Activated naive CD8-positive, alpha-beta T cell treated with anti-CD3 and anti-CD28 coated beads, Interleukin-2, amount 50 U/mL, for 24 hours (primary cell): ENCODE measurements around the gene KRTAP19-3.
"Not testable (repeated sequence)": the region's sequence is repeated elsewhere in the genome, so short reads cannot be mapped to it uniquely, and the experiment has no call there.

Experiments
- ATAC-seq: fragments of 150-1000 bp; cut with Tn5 transposase; one replicate; pipeline ENCODE4 v1.10.0; 2021
- DNase-seq: peaks from one replicate; pipeline ENCODE4 v3.0.0; 2021
- H3K27ac Mint-ChIP-seq: one replicate; pipeline ENCODE4 v1.8.0; 2021; ENCODE audit warnings: mild to moderate bottlenecking, mixed read lengths
- H3K27me3 Mint-ChIP-seq: one replicate; pipeline ENCODE4 v1.8.0; 2021; ENCODE audit warnings: mixed read lengths
- H3K36me3 Mint-ChIP-seq: one replicate; pipeline ENCODE4 v1.8.0; 2021; ENCODE audit warnings: low read depth, mixed read lengths
- H3K4me1 Mint-ChIP-seq: one replicate; pipeline ENCODE4 v1.8.0; 2021; ENCODE audit warnings: mixed read lengths
- H3K4me3 Mint-ChIP-seq: one replicate; pipeline ENCODE4 v1.8.0; 2021; ENCODE audit warnings: mild to moderate bottlenecking, moderate library complexity, mixed read lengths
- H3K9me3 Mint-ChIP-seq: one replicate; pipeline ENCODE4 v1.8.0; 2021; ENCODE audit warnings: mixed read lengths

KRTAP19-3 gene

GRCh38 chr21:30491963-30492428, at the start of gene KRTAP19-3:
Gene KRTAP19-3 (minus strand): TSS chr21:30492013. CDS start chr21:30491957, 56 bp downstream.
- no peak for DNase-seq
- no peak for ATAC-seq
- H3K36me3 Mint-ChIP-seq, result no peaks in the 10 kb centered on the region
- no peaks in the 10 kb centered on the region for H3K27me3 Mint-ChIP-seq
- no peak within 1 kb of the TSS for H3K27ac Mint-ChIP-seq
- H3K4me3 Mint-ChIP-seq, result no peak within 1 kb of the TSS
- H3K9me3 Mint-ChIP-seq, result peaks cover 7% of the 10 kb centered on the region
- no peaks in the 10 kb centered on the region for H3K4me1 Mint-ChIP-seq

DNA sequence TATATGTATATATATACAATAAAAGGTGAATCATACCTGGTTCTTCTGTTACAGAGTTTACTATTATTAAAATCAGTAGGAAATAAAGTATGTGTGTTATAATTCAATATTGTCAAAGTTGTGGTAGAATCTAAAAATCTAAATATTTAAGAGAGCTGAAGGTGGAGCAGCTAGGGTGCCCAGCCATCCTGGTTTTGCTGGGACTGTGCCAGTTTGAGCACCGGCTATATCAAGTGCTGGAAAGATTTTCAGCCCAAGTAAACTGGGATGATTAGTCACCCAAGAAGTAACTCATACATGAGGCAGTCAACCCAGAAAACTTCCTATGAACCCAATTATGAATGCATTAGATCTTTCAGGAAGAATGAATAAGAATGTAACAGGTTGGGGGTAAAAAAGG, 27.1 kb upstream of the KRTAP19-3 start:
- Mint-ChIP-seq H3K27ac (no peak overlapping the region), H3K4me1 (no peaks in the 10 kb centered on the region), H3K9me3 (peaks cover 4% of the 10 kb centered on the region), H3K36me3 (no peaks in the 10 kb centered on the region), H3K27me3 (no peaks in the 10 kb centered on the region), H3K4me3 (no peak overlapping the region)
- DNase-seq (no peak), ATAC-seq (no peak)

DNA sequence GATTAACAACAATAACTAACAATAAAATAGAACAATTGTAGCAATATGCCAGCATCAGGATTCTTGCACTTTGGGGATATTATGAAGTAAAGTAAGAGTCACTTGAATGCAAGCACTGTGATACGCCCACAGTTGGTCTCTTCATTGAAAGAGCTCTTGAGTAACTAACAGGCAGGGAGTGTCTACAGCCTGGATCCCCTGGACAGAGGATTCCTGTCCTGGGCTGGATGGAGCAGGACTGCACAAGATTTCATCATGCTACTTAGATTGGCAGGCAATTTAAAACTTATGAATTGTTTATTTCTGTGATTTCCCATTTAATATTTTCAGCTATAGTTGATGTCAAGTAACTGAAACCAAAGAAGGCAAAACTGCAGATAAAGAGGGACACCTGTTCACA, 23.9 kb upstream of the KRTAP19-3 start:
- Mint-ChIP-seq H3K9me3 (peaks cover 4% of the 10 kb centered on the region), H3K27me3 (no peaks in the 10 kb centered on the region), H3K36me3 (no peaks in the 10 kb centered on the region), H3K27ac (no peak overlapping the region), H3K4me1 (no peaks in the 10 kb centered on the region), H3K4me3 (no peak overlapping the region)
- DNase-seq (no peak), ATAC-seq (no peak)

DNA sequence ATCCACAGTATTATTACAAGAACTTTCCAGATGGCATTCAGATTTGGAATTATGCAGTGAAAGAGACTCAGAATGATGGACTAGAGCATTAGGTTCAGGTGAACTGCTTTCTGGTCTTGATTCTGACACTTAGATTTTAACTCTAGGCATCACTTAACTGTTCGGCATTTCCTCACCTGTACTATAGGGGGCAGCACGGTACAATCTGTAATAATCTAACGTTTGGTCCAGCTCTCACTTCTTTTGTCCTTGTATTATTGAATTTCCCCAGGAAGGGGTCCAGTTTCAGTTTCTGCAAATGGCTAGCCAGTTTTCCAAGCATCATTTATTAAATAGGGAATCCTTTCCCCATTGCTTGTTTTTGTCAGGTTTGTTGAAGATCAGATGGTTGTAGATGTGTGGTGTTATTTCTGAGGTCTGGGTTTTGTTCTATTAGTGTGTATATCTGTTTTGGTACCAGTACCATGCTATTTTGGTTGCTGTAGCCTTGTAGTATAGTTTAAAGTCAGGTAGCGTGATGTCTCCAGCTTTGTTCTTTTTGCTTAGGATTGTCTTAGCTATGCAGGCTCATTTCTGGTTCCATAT, 13.9 kb upstream of the KRTAP19-3 start:
- not testable (repeated sequence) for H3K4me1 Mint-ChIP-seq, ATAC-seq

DNA sequence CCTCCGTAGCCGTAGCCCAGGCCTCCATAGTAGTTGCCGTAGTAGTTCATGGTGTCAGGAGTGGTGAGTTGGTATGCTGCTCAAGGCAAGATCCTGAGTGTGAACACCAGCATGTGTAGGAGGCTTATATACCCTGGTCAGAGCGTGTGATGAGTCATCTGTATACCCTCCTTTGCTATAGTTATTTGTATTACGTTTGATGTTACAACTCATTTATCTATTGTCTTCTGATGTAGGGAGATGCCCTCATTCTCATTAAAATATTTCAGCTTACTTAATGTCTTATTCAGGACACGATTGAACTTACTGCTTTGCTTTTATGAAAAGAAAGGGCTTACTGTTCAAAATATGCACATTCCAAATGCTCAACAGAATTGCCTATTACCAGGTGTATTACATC, 10.2 kb upstream of the KRTAP19-3 start, which contains the start of gene KRTAP19-5:
Gene KRTAP19-5, minus strand, starts transcription at position 101 of the 400 bp plus-strand sequence. Its CDS starts 51 bp downstream, at position 50.
- H3K27me3 Mint-ChIP-seq, result no peaks in the 10 kb centered on the region
- DNase-seq, result no peak
- no peaks in the 10 kb centered on the region for H3K4me1 Mint-ChIP-seq
- ATAC-seq, result no peak
- H3K36me3 Mint-ChIP-seq, result no peaks in the 10 kb centered on the region
- H3K4me3 Mint-ChIP-seq, result no peak within 1 kb of the TSS
- no peak within 1 kb of the TSS for H3K27ac Mint-ChIP-seq
- no peaks in the 10 kb centered on the region for H3K9me3 Mint-ChIP-seq

More for the DNA sequence above, 13.9 kb upstream of the KRTAP19-3 start:
- not testable (repeated sequence) for H3K27ac Mint-ChIP-seq, H3K4me3 Mint-ChIP-seq, H3K27me3 Mint-ChIP-seq, H3K36me3 Mint-ChIP-seq, H3K9me3 Mint-ChIP-seq
- peak; percentile 1 for DNase-seq

DNA sequence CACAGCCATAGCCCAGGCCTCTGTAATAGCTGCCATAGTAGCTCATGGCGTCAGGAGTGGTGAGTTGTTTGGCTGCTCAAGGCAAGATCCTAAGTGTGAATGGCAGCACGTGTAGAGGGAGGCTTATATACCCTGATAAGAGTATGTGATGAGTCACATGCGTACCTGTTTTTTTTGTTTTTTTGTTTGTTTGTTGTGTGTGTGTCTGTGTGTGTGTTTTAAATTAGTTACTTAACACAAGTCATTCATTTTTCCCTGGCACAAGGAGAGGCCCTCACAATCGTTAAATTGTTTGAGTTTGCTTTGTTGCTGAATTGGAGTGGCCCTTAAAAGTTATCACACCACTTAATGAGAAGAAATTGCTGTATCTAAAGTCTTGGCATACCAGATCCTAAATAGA, 5.3 kb upstream of the KRTAP19-3 start, which contains the start of gene KRTAP19-4:
Gene KRTAP19-4, minus strand, starts transcription at position 101 of the 400 bp plus-strand sequence. Its CDS starts 55 bp downstream, at position 46.
- no peak for ATAC-seq
- H3K4me1 Mint-ChIP-seq, result no peaks in the 10 kb centered on the region

DNA sequence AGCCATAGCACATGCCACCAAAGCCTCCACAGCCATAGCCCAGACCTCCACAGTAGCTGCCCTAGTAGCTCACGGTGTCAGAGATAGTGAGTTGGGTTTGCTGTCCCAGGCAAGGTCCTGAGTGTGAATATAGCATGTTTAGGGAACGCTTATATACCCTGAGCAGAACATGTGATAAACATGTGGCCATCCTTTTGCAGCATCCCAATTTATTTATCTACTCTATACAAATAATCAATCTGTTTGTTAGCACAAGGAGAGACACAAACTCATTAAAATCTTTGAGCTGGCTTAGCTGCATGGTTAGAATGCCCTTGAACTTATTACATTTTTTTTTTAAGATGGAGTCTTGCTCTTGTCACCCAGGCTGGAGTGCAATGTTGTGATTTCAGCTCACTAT, 4.5 kb downstream of the KRTAP19-3 start, which contains the start of gene KRTAP19-2:
Gene KRTAP19-2, minus strand, starts transcription at position 101 of the 400 bp plus-strand sequence. Its CDS starts 88 bp downstream, at position 13.
- H3K36me3 Mint-ChIP-seq, result no peaks in the 10 kb centered on the region
- peaks cover 23% of the 10 kb centered on the region for H3K9me3 Mint-ChIP-seq
- H3K27me3 Mint-ChIP-seq, result no peaks in the 10 kb centered on the region
- no peaks in the 10 kb centered on the region for H3K4me1 Mint-ChIP-seq
- no peak within 1 kb of the TSS for H3K27ac Mint-ChIP-seq
- DNase-seq (no peak), ATAC-seq (no peak)
- no peak within 1 kb of the TSS for H3K4me3 Mint-ChIP-seq

More for the DNA sequence above, 5.3 kb upstream of the KRTAP19-3 start, which contains the start of gene KRTAP19-4:
- Mint-ChIP-seq H3K36me3 (no peaks in the 10 kb centered on the region), H3K27me3 (no peaks in the 10 kb centered on the region), H3K9me3 (no peaks in the 10 kb centered on the region), H3K27ac (no peak within 1 kb of the TSS), H3K4me3 (no peak within 1 kb of the TSS)
- DNase-seq, result no peak

GRCh38 chr21:30486180-30486579, 5.6 kb downstream of the KRTAP19-3 start:
- no peaks in the 10 kb centered on the region for H3K36me3 Mint-ChIP-seq
- no peaks in the 10 kb centered on the region for H3K27me3 Mint-ChIP-seq
- H3K27ac Mint-ChIP-seq, result no peak overlapping the region
- peaks cover 23% of the 10 kb centered on the region for H3K9me3 Mint-ChIP-seq
- DNase-seq, result no peak
- no peaks in the 10 kb centered on the region for H3K4me1 Mint-ChIP-seq
- no peak overlapping the region for H3K4me3 Mint-ChIP-seq
- ATAC-seq, result no peak

GRCh38 chr21:30482130-30482529, 9.7 kb downstream of the KRTAP19-3 start:
- no peak overlapping the region for H3K4me3 Mint-ChIP-seq
- no peak overlapping the region for H3K27ac Mint-ChIP-seq
- H3K27me3 Mint-ChIP-seq, result no peaks in the 10 kb centered on the region
- H3K4me1 Mint-ChIP-seq, result no peaks in the 10 kb centered on the region
- H3K36me3 Mint-ChIP-seq, result no peaks in the 10 kb centered on the region
- ATAC-seq (no peak), DNase-seq (no peak)
- peaks cover 18% of the 10 kb centered on the region for H3K9me3 Mint-ChIP-seq

GRCh38 chr21:30480145-30480544, 11.7 kb downstream of the KRTAP19-3 start, which contains the start of gene KRTAP19-1:
Gene KRTAP19-1 (minus strand): TSS chr21:30480367. CDS start chr21:30480317, 50 bp downstream.
- no peak within 1 kb of the TSS for H3K27ac Mint-ChIP-seq
- H3K27me3 Mint-ChIP-seq, result no peaks in the 10 kb centered on the region
- DNase-seq (no peak), ATAC-seq (no peak)
- H3K36me3 Mint-ChIP-seq, result no peaks in the 10 kb centered on the region
- H3K4me1 Mint-ChIP-seq, result no peaks in the 10 kb centered on the region
- peaks cover 3% of the 10 kb centered on the region for H3K9me3 Mint-ChIP-seq
- H3K4me3 Mint-ChIP-seq, result no peak within 1 kb of the TSS

DNA sequence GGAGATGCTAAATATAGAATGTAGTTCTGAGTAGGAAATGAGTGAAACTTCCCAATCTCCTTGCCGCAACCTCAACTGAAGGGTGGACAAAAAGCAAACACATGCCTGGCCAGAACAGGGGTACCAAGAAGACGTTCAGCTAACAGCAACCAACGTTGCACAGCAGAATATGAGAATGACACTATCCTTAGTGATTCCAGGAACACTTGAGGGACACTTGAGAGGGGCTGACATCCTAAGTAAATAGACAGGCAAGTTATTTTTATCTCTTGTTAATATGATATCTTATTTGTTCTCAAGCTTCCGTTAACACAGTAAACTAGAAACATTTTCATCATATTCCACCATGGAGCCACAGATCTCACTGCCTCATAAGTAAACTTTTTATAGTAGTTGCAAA, 12.6 kb downstream of the KRTAP19-3 start:
- no peaks in the 10 kb centered on the region for H3K27me3 Mint-ChIP-seq
- no peaks in the 10 kb centered on the region for H3K4me1 Mint-ChIP-seq
- ATAC-seq, result no peak
- no peak for DNase-seq
- H3K36me3 Mint-ChIP-seq, result no peaks in the 10 kb centered on the region
- no peaks in the 10 kb centered on the region for H3K9me3 Mint-ChIP-seq
- no peak overlapping the region for H3K4me3 Mint-ChIP-seq
- no peak overlapping the region for H3K27ac Mint-ChIP-seq

DNA sequence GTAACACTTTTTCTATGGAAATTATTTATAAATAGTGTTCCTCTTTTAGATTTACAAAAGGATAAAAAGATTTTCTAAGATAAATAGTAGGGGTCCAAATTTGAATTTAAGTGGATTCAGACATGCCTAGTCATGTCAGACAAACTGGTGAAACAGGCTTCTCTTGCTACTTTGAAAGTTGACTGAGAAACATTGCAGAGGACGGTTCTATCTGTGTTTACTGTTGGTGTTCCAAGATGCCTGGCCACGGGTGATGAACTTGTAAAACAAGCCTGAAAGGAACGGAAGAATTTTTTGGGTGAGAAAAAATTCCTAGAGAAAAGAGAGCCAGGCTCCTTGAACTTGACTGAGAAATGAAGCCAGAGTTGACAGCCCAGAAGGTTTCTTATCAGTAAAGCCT, 13.8 kb downstream of the KRTAP19-3 start:
- ATAC-seq (no peak), DNase-seq (no peak)
- Mint-ChIP-seq H3K4me1 (no peaks in the 10 kb centered on the region), H3K36me3 (no peaks in the 10 kb centered on the region), H3K9me3 (no peaks in the 10 kb centered on the region), H3K27ac (no peak overlapping the region), H3K4me3 (no peak overlapping the region), H3K27me3 (no peaks in the 10 kb centered on the region)

- ATAC-seq (no peak), DNase-seq (no peak)
- Mint-ChIP-seq H3K4me1 (no peaks in the 10 kb centered on the region), H3K36me3 (no peaks in the 10 kb centered on the region), H3K27me3 (peaks cover 5% of the 10 kb centered on the region), H3K27ac (no peak overlapping the region), H3K4me3 (no peak overlapping the region), H3K9me3 (peaks cover 3% of the 10 kb centered on the region)
Measured at GRCh38 chr21:30468900-30469714, 22.7 kb downstream of the KRTAP19-3 start.

- no peaks in the 10 kb centered on the region for H3K36me3 Mint-ChIP-seq
- H3K4me3 Mint-ChIP-seq, result no peak overlapping the region
- H3K9me3 Mint-ChIP-seq, result peaks cover 5% of the 10 kb centered on the region
- ATAC-seq, result no peak
- H3K27me3 Mint-ChIP-seq, result peaks cover 9% of the 10 kb centered on the region
- H3K4me1 Mint-ChIP-seq, result no peaks in the 10 kb centered on the region
- DNase-seq, result no peak
- H3K27ac Mint-ChIP-seq, result no peak overlapping the region
Measured at GRCh38 chr21:30463713-30464112, 28.1 kb downstream of the KRTAP19-3 start.

- H3K4me1 Mint-ChIP-seq, result no peaks in the 10 kb centered on the region
- H3K27ac Mint-ChIP-seq, result no peak overlapping the region
- DNase-seq, result no peak
Measured at GRCh38 chr21:30448514-30448913, 43.3 kb downstream of the KRTAP19-3 start.

More at GRCh38 chr21:30448514-30448913, 43.3 kb downstream of the KRTAP19-3 start:
- ATAC-seq, result no peak
- H3K27me3 Mint-ChIP-seq, result peaks cover 4% of the 10 kb centered on the region
- no peaks in the 10 kb centered on the region for H3K9me3 Mint-ChIP-seq
- no peak overlapping the region for H3K4me3 Mint-ChIP-seq
- H3K36me3 Mint-ChIP-seq, result no peaks in the 10 kb centered on the region
